IMR-90 (cell line): ENCODE measurements around the gene GP9. TPM values are rescaled to one million over a fixed set of nuclear protein-coding genes. Genes with fewer than 3 reads are reported as not detected.

Source experiments
- ATAC-seq: fragments of 200-7000 bp; cut with Tn5 transposase; 2 replicates; pipeline ENCODE4 v1.9.1; 2020; ENCODE audit warnings: low read depth, mild to moderate bottlenecking, moderate library complexity
- BruUV-seq: library from RNA; stranded (reverse); fragments of 400-500 nt; replicated peaks from 2 replicates; lab custom pipeline; 2021; lab: Mats Ljungman, UMichigan
- CTCF ChIA-PET: fragments of 300-600 bp; formaldehyde crosslinking; extraction: SDS; loops from one replicate; lab custom pipeline; 2021; ENCODE audit warnings: antibody characterized with exemption; lab: Yijun Ruan, JAX
- POLR2A ChIA-PET: fragments of 300-600 bp; sonication (Branson Sonifier 250); formaldehyde crosslinking; loops from one replicate; lab custom pipeline; 2022; ENCODE audit warnings: antibody characterized with exemption; ENCODE audit not compliant: unreplicated experiment; lab: Charles Lee
- DNase-seq: peaks from one replicate; pipeline ENCODE4 v3.0.0; 2013
- H2AFZ ChIP-seq: replicated peaks from 2 replicates; pipeline ENCODE3; 2013; ENCODE audit warnings: low read length, mild to moderate bottlenecking; ENCODE audit not compliant: poor library complexity
- H2AK5ac ChIP-seq: 2 replicates; pipeline ENCODE4 v1.6.1; 2013; ENCODE audit warnings: low read depth, low read length, inconsistent platforms
- H2AK9ac ChIP-seq: replicated peaks from 2 replicates; pipeline ENCODE3; 2013; ENCODE audit warnings: mild to moderate bottlenecking, low read depth, low read length, moderate library complexity; ENCODE audit not compliant: poor library complexity
- H2BK120ac ChIP-seq: 2 replicates; pipeline ENCODE4 v1.6.1; 2013; ENCODE audit warnings: low read depth, low read length, inconsistent platforms
- H2BK15ac ChIP-seq: 3 replicates; pipeline ENCODE4 v1.6.1; 2013; ENCODE audit warnings: low read depth, low read length, inconsistent platforms
- H2BK20ac ChIP-seq: 2 replicates; pipeline ENCODE4 v1.6.1; 2013; ENCODE audit warnings: low read depth, mild to moderate bottlenecking, inconsistent platforms, low read length, moderate library complexity
- H2BK5ac ChIP-seq: 2 replicates; pipeline ENCODE4 v1.6.1; 2013; ENCODE audit warnings: mild to moderate bottlenecking, low read depth, low read length, inconsistent platforms; ENCODE audit not compliant: poor library complexity, severe bottlenecking
- H3K14ac ChIP-seq: replicated peaks from 2 replicates; pipeline ENCODE4 v1.6.1; 2013; ENCODE audit warnings: low read depth, low read length, inconsistent platforms
- H3K18ac ChIP-seq: 2 replicates; pipeline ENCODE4 v1.6.1; 2013; ENCODE audit warnings: low read depth, low read length, control low read depth
- H3K23ac ChIP-seq: 2 replicates; pipeline ENCODE4 v1.6.1; 2013; ENCODE audit warnings: low read depth, low read length, inconsistent platforms
- H3K27ac ChIP-seq: 2 replicates; pipeline ENCODE4 v1.5.1; 2013; ENCODE audit warnings: mild to moderate bottlenecking, control low read depth, low read length; ENCODE audit not compliant: insufficient read depth
- H3K27me3 ChIP-seq: 2 replicates; pipeline ENCODE4 v1.6.1; 2013; ENCODE audit warnings: low read length; ENCODE audit not compliant: control insufficient read depth, insufficient read depth
- H3K36me3 ChIP-seq: 2 replicates; pipeline ENCODE4 v1.6.1; 2013; ENCODE audit warnings: low read length, mixed read lengths; ENCODE audit not compliant: control insufficient read depth, insufficient read depth
- H3K4ac ChIP-seq: 2 replicates; pipeline ENCODE4 v1.6.1; 2013; ENCODE audit warnings: low read depth, low read length, inconsistent platforms
- H3K4me1 ChIP-seq: 2 replicates; pipeline ENCODE4 v1.6.1; 2013; ENCODE audit warnings: low read length, mixed read lengths; ENCODE audit not compliant: control insufficient read depth, insufficient read depth
- H3K4me2 ChIP-seq: 2 replicates; pipeline ENCODE4 v1.6.1; 2013; ENCODE audit warnings: low read depth, mild to moderate bottlenecking, control low read depth, low read length, moderate library complexity
- H3K4me3 ChIP-seq: 2 replicates; pipeline ENCODE4 v1.5.1; 2013; ENCODE audit warnings: low read depth, mild to moderate bottlenecking, control low read depth, low read length, moderate library complexity; ENCODE audit not compliant: insufficient read depth
- H3K56ac ChIP-seq: 2 replicates; pipeline ENCODE4 v1.6.1; 2013; ENCODE audit warnings: low read length, inconsistent platforms; ENCODE audit not compliant: insufficient read depth; ENCODE audit errors: extremely low read depth
- H3K79me1 ChIP-seq, 2 experiments: 2 replicates each; pipeline ENCODE4 v1.6.1; 2013; ENCODE audit warnings: low read length in 2 of 2, inconsistent platforms in 1 of 2, low read depth in 1 of 2
- H3K9ac ChIP-seq: 2 replicates; pipeline ENCODE4 v1.6.1; 2013; ENCODE audit warnings: low read depth, low read length, control low read depth
- H3K9me1 ChIP-seq: 2 replicates; pipeline ENCODE4 v1.6.1; 2013; ENCODE audit warnings: low read length, inconsistent platforms; ENCODE audit not compliant: insufficient read depth
- H3K9me3 ChIP-seq: 2 replicates; pipeline ENCODE4 v1.6.1; 2013; ENCODE audit warnings: low read length; ENCODE audit not compliant: control insufficient read depth, insufficient read depth
- H4K20me1 ChIP-seq: 2 replicates; pipeline ENCODE4 v1.6.1; 2013; ENCODE audit warnings: low read length, inconsistent platforms; ENCODE audit not compliant: insufficient read depth
- H4K5ac ChIP-seq: 2 replicates; pipeline ENCODE4 v1.6.1; 2013; ENCODE audit warnings: mild to moderate bottlenecking, low read depth, low read length, control low read depth
- H4K8ac ChIP-seq, 2 experiments: 2 replicates each; pipeline ENCODE4 v1.6.1; 2013; ENCODE audit warnings: low read depth in 2 of 2, low read length in 2 of 2, control low read depth in 1 of 2, inconsistent platforms in 1 of 2
- H4K91ac ChIP-seq: 2 replicates; pipeline ENCODE4 v1.6.1; 2013; ENCODE audit warnings: low read depth, low read length, inconsistent platforms; ENCODE audit not compliant: insufficient read depth
- ELK1 ChIP-seq: fragments of 150-350 bp; IDR thresholded peaks from 2 replicates; pipeline ENCODE4 v1.6.1; 2016; ENCODE audit warnings: low read depth, mild to moderate bottlenecking, low read length, moderate library complexity, borderline replicate concordance
- MAFK ChIP-seq: IDR thresholded peaks from 2 replicates; pipeline ENCODE4 v1.6.1; 2012; ENCODE audit warnings: low read depth, low read length, improper control_type of control experiment
- POLR2A ChIP-seq: IDR thresholded peaks from 2 replicates; pipeline ENCODE4 v1.6.1; 2012; ENCODE audit warnings: mild to moderate bottlenecking, low read depth, low read length
- RFX5 ChIP-seq: IDR thresholded peaks from 2 replicates; pipeline ENCODE4 v1.8.0; 2012; ENCODE audit warnings: low read depth, mild to moderate bottlenecking, low read length, moderate library complexity
- WGBS, 2 experiments: methylation state at CpG; one replicate each; pipeline versions ENCODE4 v1.1.5 to v1.1.7; 2013; ENCODE audit warnings: missing lambda C conversion rate in 2 of 2; ENCODE audit not compliant: insufficient read length in 1 of 2; ENCODE audit errors: extremely low coverage in 2 of 2; 5-methylcytosine and 5-hydroxymethylcytosine counted together
- dilution Hi-C: fragments of 300-500 bp; cut with HindIII; formaldehyde crosslinking; loops from one replicate; pipeline ENCODE4 v1.14.3; 2018; ENCODE audit warnings: low sequenced_read_pairs; ENCODE audit not compliant: unreplicated experiment
- in situ Hi-C: fragments of 300-500 bp; cut with MboI; formaldehyde crosslinking; loops from 3 replicates; pipeline ENCODE4 v1.14.3; 2019; ENCODE audit warnings: low sequenced_read_pairs, inconsistent platforms, mixed read lengths
- intact Hi-C: fragments of 100-400 bp; cut with micrococcal nuclease; formaldehyde crosslinking; loops from 2 replicates; pipeline ENCODE4 v1.10.0; 2022
- polyA plus RNA-seq, 3 experiments: library from polyadenylated mRNA; depleted of rRNA; stranded (reverse); fragments of >200 nt; gene quantifications; 2 replicates each; pipeline ENCODE4 v1.2.3, GENCODE V29; 2012; ENCODE audit warnings: low replicate concordance in 1 of 3
- total RNA-seq: library from RNA; depleted of rRNA; stranded (reverse); fragments of >200 nt; gene quantifications from 2 replicates; pipeline ENCODE4 v1.2.3, GENCODE V29; 2012
- TF ChIP-seq, protein P1 (sequence below): conservative IDR thresholded peaks from 2 replicates; pipeline ENCODE4 v1.5.1; 2012; ENCODE audit warnings: mild to moderate bottlenecking, low read depth, low read length, improper control_type of control experiment

GP9 gene
- total and polyA plus RNA-seq, 2 of the 4 experiments (the other 2 are of a cell fraction): not detected

- dilution Hi-C loops (no loop called here), in situ Hi-C loops (no loop called here), intact Hi-C loops (no loop called here)
- H4K91ac ChIP-seq: no peak overlapping the region
- no peaks in the 10 kb centered on the region for H3K79me1 ChIP-seq
- no peak overlapping the region for H2BK5ac ChIP-seq
- TF ChIP-seq MAFK (no peak), POLR2A (no peak), RFX5 (no peak), ELK1 (no peak)
- TF ChIP-seq, protein P1, sequence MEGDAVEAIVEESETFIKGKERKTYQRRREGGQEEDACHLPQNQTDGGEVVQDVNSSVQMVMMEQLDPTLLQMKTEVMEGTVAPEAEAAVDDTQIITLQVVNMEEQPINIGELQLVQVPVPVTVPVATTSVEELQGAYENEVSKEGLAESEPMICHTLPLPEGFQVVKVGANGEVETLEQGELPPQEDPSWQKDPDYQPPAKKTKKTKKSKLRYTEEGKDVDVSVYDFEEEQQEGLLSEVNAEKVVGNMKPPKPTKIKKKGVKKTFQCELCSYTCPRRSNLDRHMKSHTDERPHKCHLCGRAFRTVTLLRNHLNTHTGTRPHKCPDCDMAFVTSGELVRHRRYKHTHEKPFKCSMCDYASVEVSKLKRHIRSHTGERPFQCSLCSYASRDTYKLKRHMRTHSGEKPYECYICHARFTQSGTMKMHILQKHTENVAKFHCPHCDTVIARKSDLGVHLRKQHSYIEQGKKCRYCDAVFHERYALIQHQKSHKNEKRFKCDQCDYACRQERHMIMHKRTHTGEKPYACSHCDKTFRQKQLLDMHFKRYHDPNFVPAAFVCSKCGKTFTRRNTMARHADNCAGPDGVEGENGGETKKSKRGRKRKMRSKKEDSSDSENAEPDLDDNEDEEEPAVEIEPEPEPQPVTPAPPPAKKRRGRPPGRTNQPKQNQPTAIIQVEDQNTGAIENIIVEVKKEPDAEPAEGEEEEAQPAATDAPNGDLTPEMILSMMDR: no peak
- no peaks in the 10 kb centered on the region for H4K20me1 ChIP-seq
- H2AFZ ChIP-seq: no peak overlapping the region
- BruUV-seq: no TSS peak
- H3K23ac ChIP-seq: no peak overlapping the region
- no peak overlapping the region for H2BK120ac ChIP-seq
- WGBS, 2 experiments: no CpG with 5 or more reads among the region's 7 CpGs
- H3K9me3 ChIP-seq: peaks cover 3% of the 10 kb centered on the region; the same call in 1 of the 2 replicates
- peaks cover 37% of the 10 kb centered on the region for H3K27me3 ChIP-seq
- POLR2A ChIA-PET: no interaction called here
- DNase-seq: no peak
- H2BK20ac ChIP-seq: no peak overlapping the region
- H3K9me1 ChIP-seq: no peaks in the 10 kb centered on the region
- CTCF ChIA-PET: no interaction called here
- H3K56ac ChIP-seq: no peak overlapping the region
- no peak overlapping the region for H3K4me3 ChIP-seq
- no peak overlapping the region for H3K4ac ChIP-seq
- H3K9ac ChIP-seq: no peak overlapping the region
- no peak overlapping the region for H2BK15ac ChIP-seq
- H3K18ac ChIP-seq: no peak overlapping the region
- H2AK9ac ChIP-seq: no peak overlapping the region
- no peak overlapping the region for H3K27ac ChIP-seq
- no peak for ATAC-seq
- no peak overlapping the region for H3K14ac ChIP-seq
- no peak overlapping the region for H4K8ac ChIP-seq
- peaks cover 2% of the 10 kb centered on the region; the same call in 1 of the 2 replicates for H3K4me1 ChIP-seq
- H2AK5ac ChIP-seq: no peak overlapping the region
- H4K5ac ChIP-seq: no peak overlapping the region
- no peaks in the 10 kb centered on the region for H3K36me3 ChIP-seq
- no peak overlapping the region for H3K4me2 ChIP-seq
Measured at GRCh38 chr3:129033151-129033550, 27.4 kb upstream of the GP9 start.
